SK-MEL-5 (cell line): Measurements from ENCODE around the gene ESM1. TPM values are rescaled to one million over a fixed set of nuclear protein-coding genes. Genes with fewer than 3 reads are reported as not detected.

ENCODE experiments used
- DNase-seq: peaks from one replicate; pipeline ENCODE4 v3.0.0-alpha.2; 2016; ENCODE audit warnings: low read depth, low spot score
- in situ Hi-C: cut with HindIII; loops from 2 replicates; pipeline ENCODE4 v1.10.0; 2016; ENCODE audit warnings: low sequenced_read_pairs, high pct_unique_total_duplicates, low pct_unique_long_range_greater_than_20kb
- total RNA-seq: library from RNA; depleted of rRNA; stranded (reverse); fragments of >200 nt; shearing (Covaris generic); gene quantifications from 2 replicates; pipeline ENCODE4 v1.2.3, GENCODE V29; 2014

ESM1 gene
- total RNA-seq, 1 experiment from 2014 or later = not detected

GRCh38 chr5:54991416-54991815, 6.0 kb upstream of the ESM1 start:
- DNase-seq = no peak
- in situ Hi-C loops = no loop called here

- DNase-seq = no peak
- in situ Hi-C loops = no loop called here
These were observed 5.5 kb upstream of the ESM1 start for GRCh38 chr5:54990841-54991258.

DNA sequence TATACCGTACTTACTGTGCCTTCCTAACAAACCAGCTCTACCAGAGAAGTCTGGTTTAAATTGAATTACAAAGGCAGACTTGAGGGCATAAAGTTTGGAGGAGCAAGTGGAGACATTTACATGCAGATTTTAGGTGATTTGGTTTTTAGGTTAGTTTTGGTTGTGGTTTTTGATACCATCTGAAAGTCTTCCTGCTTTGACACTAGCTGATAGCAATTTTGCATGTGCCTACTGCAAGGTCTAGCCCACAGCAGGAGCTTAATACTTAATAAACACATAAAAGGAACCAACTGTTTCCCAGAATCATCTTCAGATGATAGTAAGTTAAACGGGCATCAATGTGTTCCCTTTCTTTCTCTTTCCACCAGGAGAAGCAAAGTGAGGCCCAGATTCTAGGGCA, 3.4 kb upstream of the ESM1 start:
- no peak for DNase-seq
- in situ Hi-C loops = no loop called here

GRCh38 chr5:54988218-54988617, 2.8 kb upstream of the ESM1 start:
- no peak for DNase-seq
- in situ Hi-C loops = no loop called here

- DNase-seq = no peak
- in situ Hi-C loops = no loop called here
These were observed 869 bp upstream of the ESM1 start for GRCh38 chr5:54986269-54986654.

GRCh38 chr5:54981928-54982327, 3.5 kb downstream of the ESM1 start:
- DNase-seq = no peak
- in situ Hi-C loops = no loop called here

DNA sequence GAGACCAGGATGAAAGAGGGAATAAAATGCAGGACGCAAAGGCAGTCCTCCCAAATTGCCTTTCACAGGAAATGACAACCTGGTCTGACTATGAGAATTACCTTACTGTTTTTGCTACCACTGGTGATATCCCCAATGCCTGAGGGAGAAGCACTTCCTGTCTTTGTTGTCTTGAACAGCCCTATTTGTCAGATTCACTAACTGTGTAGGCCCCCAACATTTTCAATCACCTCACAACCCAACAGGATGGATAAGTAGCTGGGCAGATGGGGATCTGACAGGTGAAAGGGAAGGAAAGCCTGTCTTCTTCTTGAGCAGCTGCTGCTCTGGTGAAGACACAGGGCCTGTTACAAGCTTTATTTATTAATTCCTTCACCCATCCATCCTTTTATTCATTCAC, 9.7 kb downstream of the ESM1 start:
- no peak for DNase-seq
- in situ Hi-C loops = no loop called here

- in situ Hi-C loops = no loop called here
- no peak for DNase-seq
These were observed 15.3 kb downstream of the ESM1 start for GRCh38 chr5:54969856-54970828.

DNA sequence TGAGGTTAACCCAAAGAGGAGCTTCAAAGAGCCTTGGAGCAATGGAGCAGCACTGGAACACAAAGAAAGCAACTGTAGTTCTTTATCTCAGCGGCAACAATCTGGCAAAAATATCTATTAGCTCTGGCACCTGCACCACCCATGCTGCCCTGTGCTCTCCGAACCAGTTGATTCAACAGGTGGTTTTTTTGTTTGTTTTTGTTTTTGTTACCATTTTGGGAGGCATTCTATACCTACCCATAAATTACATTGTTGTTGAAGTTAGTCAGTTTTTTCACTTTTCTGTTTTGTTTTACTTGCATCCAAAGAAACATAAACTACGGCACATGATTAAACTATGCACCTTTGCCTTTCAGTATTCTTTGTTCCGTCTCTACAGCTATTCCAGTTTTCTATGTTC, 16.2 kb downstream of the ESM1 start:
- no peak for DNase-seq

DNA sequence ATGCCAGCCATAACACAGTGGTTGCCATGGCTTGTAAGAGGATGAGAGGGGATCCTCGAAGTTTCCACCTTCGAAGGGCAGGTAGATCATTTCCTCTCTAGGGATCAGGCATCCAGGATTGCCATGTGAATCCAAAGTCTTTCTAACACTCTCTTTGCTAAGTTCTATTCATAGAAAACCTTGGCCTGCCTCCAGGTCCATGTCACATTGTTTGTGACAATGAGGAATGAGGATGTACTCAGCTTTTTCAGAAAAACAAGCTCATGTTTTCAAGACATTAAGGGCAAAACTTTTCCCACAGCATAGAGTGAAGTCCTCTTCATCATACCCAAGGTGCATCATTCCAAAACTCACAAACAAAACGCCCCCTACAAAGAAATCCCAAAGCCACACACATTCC, 19.6 kb downstream of the ESM1 start:
- DNase-seq = no peak
- in situ Hi-C loops = no loop called here

More for the DNA sequence above, 16.2 kb downstream of the ESM1 start:
- in situ Hi-C loops = no loop called here

GRCh38 chr5:54964405-54964804, 21.0 kb downstream of the ESM1 start:
- in situ Hi-C loops = no loop called here
- DNase-seq = no peak

DNA sequence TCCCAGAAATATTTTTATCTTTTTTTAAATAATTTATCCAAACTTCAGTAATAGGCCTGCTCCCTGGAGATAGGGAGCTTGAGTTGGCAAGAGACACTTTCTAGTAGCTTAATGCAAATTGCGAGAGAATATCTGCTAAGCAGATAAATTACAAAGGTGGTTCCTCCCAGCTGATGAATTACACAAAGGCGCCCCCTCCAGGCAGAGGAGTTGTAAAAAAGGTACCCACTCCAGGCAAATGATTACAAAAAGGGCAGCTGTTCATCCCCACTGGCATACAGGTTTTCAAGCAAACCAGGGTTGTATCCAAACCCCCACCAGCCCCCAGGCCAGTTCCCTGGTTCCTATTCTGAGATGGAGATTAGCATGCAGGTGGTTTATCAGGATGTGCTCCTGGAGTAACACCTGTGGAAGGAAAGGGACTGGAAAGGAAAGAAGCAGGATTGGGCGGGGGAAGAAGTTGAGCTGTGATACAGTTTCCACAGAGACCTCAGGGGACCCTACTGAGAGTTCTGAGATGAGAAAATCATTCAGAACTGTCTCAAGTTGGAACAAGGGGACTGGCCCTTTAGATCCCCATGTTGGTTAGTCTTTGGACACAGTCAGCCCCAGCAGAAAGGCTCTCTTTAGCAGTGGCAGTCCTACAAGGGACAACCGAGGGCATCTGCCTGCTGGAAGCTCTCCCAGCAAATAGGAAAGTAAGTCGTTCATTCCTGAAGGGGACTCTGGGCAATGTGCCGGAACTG, 25.5 kb downstream of the ESM1 start:
- DNase-seq = peak; percentile 76
- in situ Hi-C loops = no loop called here

DNA sequence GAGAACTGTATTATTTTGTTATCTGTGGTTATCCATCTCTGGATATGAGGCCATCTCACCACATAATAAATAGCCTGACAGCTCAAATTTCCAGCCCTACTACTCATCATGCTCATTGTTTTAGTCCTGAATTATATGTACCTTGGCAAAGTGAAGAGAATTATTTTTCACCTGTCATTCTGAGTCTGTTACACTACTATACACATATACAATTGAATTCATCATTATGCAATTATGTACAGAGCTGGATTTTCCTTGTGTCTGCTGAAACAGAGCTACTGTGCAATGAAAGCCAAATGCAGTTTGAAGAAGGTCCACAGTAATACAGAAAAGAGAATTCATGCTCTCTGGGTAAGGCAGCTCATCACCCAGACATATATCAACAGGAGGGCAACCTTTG, 28.5 kb downstream of the ESM1 start:
- no peak for DNase-seq
- in situ Hi-C loops = no loop called here

- DNase-seq = no peak
- in situ Hi-C loops = no loop called here
These were observed 38.2 kb downstream of the ESM1 start for GRCh38 chr5:54947187-54947586.

GRCh38 chr5:54946306-54946819, 39.0 kb downstream of the ESM1 start:
- in situ Hi-C loops = no loop called here
- DNase-seq = no peak

GRCh38 chr5:54944364-54944763, 41.0 kb downstream of the ESM1 start:
- peak; percentile 56 for DNase-seq
- in situ Hi-C loops = no loop called here

DNA sequence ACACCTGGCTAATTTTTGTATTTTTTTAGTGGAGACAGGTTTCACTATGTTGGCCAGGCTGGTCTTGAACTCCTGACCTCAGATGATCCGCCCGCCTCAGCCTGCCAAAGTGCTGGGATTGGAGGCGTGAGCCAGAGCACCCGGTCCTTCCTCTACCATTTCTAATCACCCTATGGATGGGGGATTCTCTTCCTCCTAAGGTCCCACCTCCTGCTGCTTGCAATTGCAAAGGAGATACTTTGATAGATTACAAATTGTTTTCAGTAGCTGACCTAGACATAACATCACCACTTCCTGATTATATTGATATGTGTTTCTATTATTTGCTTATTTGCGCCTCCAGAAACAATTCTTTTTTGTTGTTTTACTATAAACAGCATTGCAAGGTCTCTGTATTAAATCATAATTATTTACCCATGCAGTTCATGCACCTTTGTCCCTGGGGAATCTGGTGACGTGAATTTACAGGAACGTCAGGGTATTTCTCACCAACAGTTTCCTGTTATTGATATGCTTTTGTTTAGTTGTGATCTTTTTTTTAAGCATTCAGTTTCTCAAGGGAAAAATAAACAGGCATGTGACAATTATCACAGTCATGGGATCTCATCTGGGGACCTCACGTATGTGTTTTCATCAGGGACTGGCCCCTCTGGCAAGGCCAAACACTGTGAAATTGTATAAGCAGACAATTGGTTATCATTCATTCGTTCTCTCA, 43.2 kb downstream of the ESM1 start:
- peak; percentile 98 for DNase-seq
- in situ Hi-C loops = no loop called here

- DNase-seq = no peak
- in situ Hi-C loops = no loop called here
These were observed 49.2 kb downstream of the ESM1 start for GRCh38 chr5:54936201-54936600.
